NB4 (cell line): ENCODE results near the gene SCOC.
A peak's percentile ranks its signal among the peaks of the same experiment; 100 is the strongest.

Source experiments
- DNase-seq: peaks from one replicate; pipeline ENCODE4 v3.0.0; 2010; ENCODE audit warnings: low read depth
- H3K4me3 ChIP-seq: one replicate; pipeline ENCODE4 v1.5.1; 2011; ENCODE audit warnings: mild to moderate bottlenecking, low read depth, low read length, moderate library complexity
- MAX ChIP-seq: IDR thresholded peaks from 2 replicates; pipeline ENCODE4 v1.6.1; 2011; ENCODE audit warnings: low read depth, low read length
- MYC ChIP-seq: IDR thresholded peaks from 2 replicates; pipeline ENCODE4 v1.6.1; 2011; ENCODE audit warnings: low read depth, low read length
- POLR2A ChIP-seq: IDR thresholded peaks from 2 replicates; pipeline ENCODE4 v1.6.1; 2011; ENCODE audit warnings: mild to moderate bottlenecking; ENCODE audit not compliant: insufficient read length; ENCODE audit errors: extremely low read depth
- TF ChIP-seq, protein P1 (sequence below): IDR thresholded peaks from one replicate; pipeline ENCODE4 v1.5.1; 2012; ENCODE audit warnings: low read depth, low read length

Gene SCOC

DNA sequence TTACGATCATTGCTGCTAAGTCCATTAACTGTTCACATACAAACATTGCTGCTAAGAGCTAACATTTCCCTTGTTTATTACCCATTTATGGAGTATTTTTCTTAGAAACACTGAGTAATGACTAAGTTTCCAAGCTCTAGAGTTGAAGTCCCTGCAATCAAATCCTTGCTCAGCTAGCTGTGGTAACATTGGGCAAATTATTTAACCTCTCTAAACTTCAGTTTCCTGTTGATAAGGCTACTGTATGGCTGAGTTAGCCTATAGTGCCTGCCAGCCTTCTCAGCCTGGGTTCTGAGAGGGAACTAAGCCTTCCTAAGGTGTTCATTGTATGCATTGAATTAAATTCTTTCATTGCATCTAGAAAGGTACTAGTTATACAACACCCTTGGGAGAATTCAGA, 15.2 kb upstream of the SCOC start:
- DNase-seq, result no peak
- H3K4me3 ChIP-seq, result no peak overlapping the region
- TF ChIP-seq, protein P1, sequence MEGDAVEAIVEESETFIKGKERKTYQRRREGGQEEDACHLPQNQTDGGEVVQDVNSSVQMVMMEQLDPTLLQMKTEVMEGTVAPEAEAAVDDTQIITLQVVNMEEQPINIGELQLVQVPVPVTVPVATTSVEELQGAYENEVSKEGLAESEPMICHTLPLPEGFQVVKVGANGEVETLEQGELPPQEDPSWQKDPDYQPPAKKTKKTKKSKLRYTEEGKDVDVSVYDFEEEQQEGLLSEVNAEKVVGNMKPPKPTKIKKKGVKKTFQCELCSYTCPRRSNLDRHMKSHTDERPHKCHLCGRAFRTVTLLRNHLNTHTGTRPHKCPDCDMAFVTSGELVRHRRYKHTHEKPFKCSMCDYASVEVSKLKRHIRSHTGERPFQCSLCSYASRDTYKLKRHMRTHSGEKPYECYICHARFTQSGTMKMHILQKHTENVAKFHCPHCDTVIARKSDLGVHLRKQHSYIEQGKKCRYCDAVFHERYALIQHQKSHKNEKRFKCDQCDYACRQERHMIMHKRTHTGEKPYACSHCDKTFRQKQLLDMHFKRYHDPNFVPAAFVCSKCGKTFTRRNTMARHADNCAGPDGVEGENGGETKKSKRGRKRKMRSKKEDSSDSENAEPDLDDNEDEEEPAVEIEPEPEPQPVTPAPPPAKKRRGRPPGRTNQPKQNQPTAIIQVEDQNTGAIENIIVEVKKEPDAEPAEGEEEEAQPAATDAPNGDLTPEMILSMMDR, result no peak
- TF ChIP-seq MYC (no peak), MAX (no peak), POLR2A (no peak)

- TF ChIP-seq MAX, result no peak
- TF ChIP-seq POLR2A, result no peak
- TF ChIP-seq, protein P1, result peak; percentile 80
- no peak for TF ChIP-seq MYC
- DNase-seq, result peak; percentile 85
- H3K4me3 ChIP-seq, result no peak overlapping the region
Measured at GRCh38 chr4:140359562-140360427, 13.7 kb upstream of the SCOC start.

- TF ChIP-seq, protein P1, result no peak
- no peak for TF ChIP-seq MYC
- TF ChIP-seq MAX, result no peak
- no peak for DNase-seq
- H3K4me3 ChIP-seq, result no peak overlapping the region
Measured at GRCh38 chr4:140361099-140361498, 12.3 kb upstream of the SCOC start.

DNA sequence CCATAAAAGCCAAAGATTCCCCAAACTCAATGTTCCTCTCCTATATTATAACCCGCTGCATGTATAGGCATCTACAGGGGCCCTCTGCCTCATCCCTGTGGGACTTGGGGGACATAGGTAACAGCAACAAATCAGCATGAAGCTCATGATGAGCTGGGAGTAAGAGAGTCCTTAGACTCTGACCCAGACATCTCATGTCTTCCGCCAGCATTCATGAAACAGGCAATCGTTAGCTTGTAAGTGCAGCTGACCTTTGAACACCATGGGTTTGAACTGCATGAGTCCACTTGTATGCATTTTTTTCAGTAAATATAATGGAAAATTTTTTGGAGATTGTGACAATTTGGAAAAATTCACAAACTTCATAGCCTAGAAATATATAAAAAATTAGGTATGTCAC, 10.4 kb upstream of the SCOC start:
- no peak overlapping the region for H3K4me3 ChIP-seq
- TF ChIP-seq POLR2A, result no peak
- TF ChIP-seq, protein P1, result no peak
- TF ChIP-seq MAX, result no peak
- TF ChIP-seq MYC, result no peak
- DNase-seq, result no peak

- no peak overlapping the region for H3K4me3 ChIP-seq
- no peak for DNase-seq
- TF ChIP-seq MYC (no peak), POLR2A (no peak), MAX (no peak)
- TF ChIP-seq, protein P1, result no peak
Measured at GRCh38 chr4:140363558-140363957, 9.9 kb upstream of the SCOC start.
